ENCODE data around the gene PAK1IP1. TPM values are rescaled to one million over a fixed set of nuclear protein-coding genes. Genes with fewer than 3 reads are reported as not detected.
A peak's percentile ranks its signal among the peaks of the same experiment; 100 is the strongest.

PAK1IP1 gene
- total RNA-seq, 3 donors from 2014 or later (not counting 1 experiment from before 2014, with no cell fraction given), result 3.6 to 5.2 (median 4.6) TPM

DNA sequence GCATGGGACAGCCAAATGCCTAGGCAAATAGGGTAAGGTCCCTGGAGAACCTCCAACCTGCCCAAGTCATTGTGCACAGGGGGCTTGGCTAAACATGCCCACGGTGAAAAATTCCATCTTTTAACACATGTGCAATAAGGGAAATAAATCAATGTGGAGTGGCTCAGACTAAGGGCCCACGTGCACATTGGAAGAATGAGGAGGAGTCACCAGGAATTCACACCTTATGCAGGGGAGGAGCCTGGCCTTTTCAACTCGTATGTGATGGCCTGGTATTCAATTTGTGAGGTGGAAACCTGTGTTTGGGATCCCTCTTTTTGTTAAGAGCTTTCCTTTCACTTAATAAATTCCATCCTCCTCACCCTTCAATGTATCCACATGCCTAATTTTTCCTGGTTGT lies 13.0 kb upstream of the PAK1IP1 start:
- peak overlapping the region in 1 of 2 donors; percentile 70 for H3K27ac Mint-ChIP-seq
- DNase-seq, result no peak
- no peaks in the 10 kb centered on the region for H3K36me3 Mint-ChIP-seq
- H3K9me3 Mint-ChIP-seq, result no peaks in the 10 kb centered on the region
- no peak overlapping the region for H3K4me3 Mint-ChIP-seq
- Histone ChIP-seq H3K4me3 (ENCODE audit: low read length) (no peak overlapping the region), H3K36me3 (ENCODE audit: control insufficient read depth, insufficient read depth, low read length) (no peaks in the 10 kb centered on the region), H3K4me1 (ENCODE audit: control insufficient read depth, insufficient read depth, low read length) (peaks cover 17% of the 10 kb centered on the region), H3K9me3 (ENCODE audit: control insufficient read depth, insufficient read depth, low read length) (no peaks in the 10 kb centered on the region), H3K27ac (ENCODE audit: low read length) (no peak overlapping the region), H3K27me3 (ENCODE audit: control insufficient read depth, insufficient read depth, low read length) (no peaks in the 10 kb centered on the region)
- H3K27me3 Mint-ChIP-seq (ENCODE audit: low read depth in 2 of 2), result peaks cover 0 to 2% of the 10 kb centered on the region in 2 donors
- no peak for ATAC-seq
- peaks cover 33 to 35% of the 10 kb centered on the region in 2 donors for H3K4me1 Mint-ChIP-seq
- no peak for TF ChIP-seq CTCF (IDR thresholded peaks at IDR 0.05)
- WGBS (ENCODE audit: insufficient coverage), result 89% methylated on average over 1 of the region's 3 CpGs
- intact Hi-C loops (cut with micrococcal nuclease), result no loop called here

DNA sequence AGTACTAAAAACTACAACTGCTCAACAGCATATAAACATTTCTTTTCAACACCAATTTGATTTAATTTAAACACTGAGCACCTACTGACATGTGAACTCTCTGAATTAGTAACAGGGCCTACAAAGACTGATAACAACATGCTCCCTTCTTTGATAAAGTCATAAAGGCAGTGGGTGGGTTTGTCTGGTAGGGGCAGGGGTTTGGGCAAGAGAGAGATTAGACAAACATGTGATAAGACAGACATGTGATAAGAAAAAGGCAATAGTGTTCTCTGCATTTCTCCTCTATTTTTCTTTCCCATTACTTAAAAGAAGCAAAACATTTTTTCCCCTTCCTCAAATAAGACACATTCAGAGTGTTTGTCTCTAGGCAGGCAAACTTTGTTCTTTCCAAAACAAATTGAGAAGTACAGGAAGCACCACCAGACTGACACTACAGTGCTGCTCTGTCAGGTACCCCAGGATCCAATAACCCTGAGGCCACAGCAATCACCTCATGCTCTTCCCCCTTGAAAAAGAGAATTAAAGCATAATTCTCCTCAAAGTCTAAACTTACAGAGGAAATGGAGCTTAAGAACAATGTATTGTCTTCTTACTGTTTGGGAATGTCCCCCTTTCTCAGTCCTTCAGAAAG lies 12.3 kb upstream of the PAK1IP1 start:
- DNase-seq, result no peak
- H3K9me3 Mint-ChIP-seq, result no peaks in the 10 kb centered on the region
- intact Hi-C loops (cut with micrococcal nuclease), result no loop called here
- H3K9me3 ChIP-seq (ENCODE audit: control insufficient read depth, insufficient read depth, low read length), result no peaks in the 10 kb centered on the region
- TF ChIP-seq CTCF (IDR thresholded peaks at IDR 0.05), result no peak
- peak overlapping the region; percentile 28 for H3K27ac ChIP-seq (ENCODE audit: low read length)
- H3K4me3 Mint-ChIP-seq, result peak overlapping the region; percentile 47
- no peak for ATAC-seq
- peak overlapping the region; percentile 70 to 73 for H3K27ac Mint-ChIP-seq
- H3K27me3 ChIP-seq (ENCODE audit: control insufficient read depth, insufficient read depth, low read length), result no peaks in the 10 kb centered on the region
- no peaks in the 10 kb centered on the region for H3K36me3 ChIP-seq (ENCODE audit: control insufficient read depth, insufficient read depth, low read length)
- peaks cover 17% of the 10 kb centered on the region for H3K4me1 ChIP-seq (ENCODE audit: control insufficient read depth, insufficient read depth, low read length)
- H3K27me3 Mint-ChIP-seq (ENCODE audit: low read depth in 2 of 2), result peaks cover 0 to 2% of the 10 kb centered on the region in 2 donors
- H3K4me1 Mint-ChIP-seq, result peaks cover 33 to 35% of the 10 kb centered on the region in 2 donors
- no peak overlapping the region for H3K4me3 ChIP-seq (ENCODE audit: low read length)
- no peaks in the 10 kb centered on the region for H3K36me3 Mint-ChIP-seq

GRCh38 chr6:10684618-10685017 lies 10.2 kb upstream of the PAK1IP1 start:
- TF ChIP-seq CTCF (IDR thresholded peaks at IDR 0.05), result no peak
- peak overlapping the region; percentile 12 to 29 for H3K27ac Mint-ChIP-seq
- no peaks in the 10 kb centered on the region for H3K9me3 ChIP-seq (ENCODE audit: control insufficient read depth, insufficient read depth, low read length)
- H3K9me3 Mint-ChIP-seq, result no peaks in the 10 kb centered on the region
- H3K27ac ChIP-seq (ENCODE audit: low read length), result no peak overlapping the region
- no peak for ATAC-seq
- intact Hi-C loops (cut with micrococcal nuclease), result no loop called here
- H3K27me3 Mint-ChIP-seq (ENCODE audit: low read depth in 2 of 2), result peaks cover 0 to 5% of the 10 kb centered on the region in 2 donors
- H3K4me3 ChIP-seq (ENCODE audit: low read length), result no peak overlapping the region
- no peaks in the 10 kb centered on the region for H3K27me3 ChIP-seq (ENCODE audit: control insufficient read depth, insufficient read depth, low read length)
- peaks cover 17% of the 10 kb centered on the region for H3K4me1 ChIP-seq (ENCODE audit: control insufficient read depth, insufficient read depth, low read length)
- peaks cover 33 to 35% of the 10 kb centered on the region in 2 donors for H3K4me1 Mint-ChIP-seq
- WGBS (ENCODE audit: insufficient coverage), result 69% methylated on average over 5 of the region's 5 CpGs
- no peaks in the 10 kb centered on the region for H3K36me3 ChIP-seq (ENCODE audit: control insufficient read depth, insufficient read depth, low read length)
- no peaks in the 10 kb centered on the region for H3K36me3 Mint-ChIP-seq
- no peak overlapping the region for H3K4me3 Mint-ChIP-seq
- no peak for DNase-seq

Data from natural killer cell (primary cell).